Kidney (tissue), 14 donors: ENCODE measurements around the gene MED16. TPM values are rescaled to one million over a fixed set of nuclear protein-coding genes. Genes with fewer than 3 reads are reported as not detected.

ENCODE experiments used
- DNase-seq, 5 donors: peaks; one replicate each; pipeline ENCODE4 v3.0.0-alpha.2; 2013 to 2020
- FAIRE-seq: peaks from 2 replicates; lab custom pipeline; 2012; peaks lifted over from hg19 to GRCh38; lab: Jason Lieb, UNC
- H3K27ac ChIP-seq, 2 donors: one replicate each; pipeline ENCODE4 v1.7.0; 2013; ENCODE audit warnings: low read depth in 2 of 2, low read length in 2 of 2, inconsistent platforms in 1 of 2
- H3K27me3 ChIP-seq: one replicate; pipeline ENCODE4 v1.7.1; 2013; ENCODE audit warnings: low read length, inconsistent platforms; ENCODE audit not compliant: control insufficient read depth, insufficient read depth
- H3K36me3 ChIP-seq, 3 donors: one replicate each; pipeline versions ENCODE4 v1.7.0 to v1.7.1; 2013; ENCODE audit warnings: low read length in 3 of 3, control low read depth in 1 of 3, inconsistent platforms in 1 of 3; ENCODE audit not compliant: insufficient read depth in 3 of 3, control insufficient read depth in 2 of 3
- H3K4me1 ChIP-seq, 3 donors: one replicate each; pipeline versions ENCODE4 v1.7.0 to v1.7.1; 2013; ENCODE audit warnings: low read length in 3 of 3, inconsistent platforms in 1 of 3, low read depth in 1 of 3; ENCODE audit not compliant: control insufficient read depth in 2 of 3, insufficient read depth in 2 of 3
- H3K4me3 ChIP-seq, 3 donors: one replicate each; pipeline versions ENCODE4 v1.7.0 to v1.8.1; 2013; ENCODE audit warnings: low read length in 3 of 3, control low read depth in 1 of 3, inconsistent platforms in 1 of 3
- H3K9ac ChIP-seq, 3 donors: one replicate each; pipeline versions ENCODE4 v1.7.0 to v1.7.1; 2013; ENCODE audit warnings: low read length in 3 of 3, control low read depth in 1 of 3, inconsistent platforms in 1 of 3
- H3K9me3 ChIP-seq, 3 donors: one replicate each; pipeline versions ENCODE4 v1.7.0 to v1.7.1; 2013; ENCODE audit warnings: low read length in 3 of 3, control low read depth in 1 of 3, inconsistent platforms in 1 of 3; ENCODE audit not compliant: control insufficient read depth in 2 of 3, insufficient read depth in 1 of 3
- intact Hi-C: fragments of 100-400 bp; cut with DNase I; formaldehyde crosslinking; loops from one replicate; pipeline ENCODE4 v1.11.1; 2022
- polyA plus RNA-seq: library from polyadenylated mRNA; stranded (reverse); fragments of 350-450 nt; fragmentation: Illumina TruSeq; extraction: RNeasy Lipid Tissue Mini Kit (QIAGEN cat#74804); gene quantifications from one replicate; pipeline ENCODE4 v1.2.3, GENCODE V29; 2014; ENCODE audit warnings: low read depth, low replicate concordance; ENCODE audit not compliant: insufficient read depth
- total RNA-seq: library from RNA; stranded (reverse); fragmentation: NEBNext Ultra II Directional; extraction: Animal tissue kit (Norgen Biotek cat#: 25700); gene quantifications from one replicate; pipeline ENCODE4 v1.2.1, GENCODE V29; 2021
- TF ChIP-seq, protein P1 (sequence below): IDR thresholded peaks from 3 replicates; pipeline ENCODE4 v1.5.1; 2012; ENCODE audit warnings: mild to moderate bottlenecking, moderate library complexity, borderline replicate concordance; ENCODE audit not compliant: insufficient read depth; ENCODE audit errors: extremely low read depth
- donor health status: control.
- donor health status: control.
- donor health status: control.
- donor health status: control.
- donor health status: control.
- donor health status: DM: yes; HTN: yes; CAD: no.
- donor health status: Normal renal cell carcinoma (clear cell type).

Gene MED16
- total and polyA plus RNA-seq, 2 donors from 2014 or later: 56.5 to 72.1 TPM

DNA sequence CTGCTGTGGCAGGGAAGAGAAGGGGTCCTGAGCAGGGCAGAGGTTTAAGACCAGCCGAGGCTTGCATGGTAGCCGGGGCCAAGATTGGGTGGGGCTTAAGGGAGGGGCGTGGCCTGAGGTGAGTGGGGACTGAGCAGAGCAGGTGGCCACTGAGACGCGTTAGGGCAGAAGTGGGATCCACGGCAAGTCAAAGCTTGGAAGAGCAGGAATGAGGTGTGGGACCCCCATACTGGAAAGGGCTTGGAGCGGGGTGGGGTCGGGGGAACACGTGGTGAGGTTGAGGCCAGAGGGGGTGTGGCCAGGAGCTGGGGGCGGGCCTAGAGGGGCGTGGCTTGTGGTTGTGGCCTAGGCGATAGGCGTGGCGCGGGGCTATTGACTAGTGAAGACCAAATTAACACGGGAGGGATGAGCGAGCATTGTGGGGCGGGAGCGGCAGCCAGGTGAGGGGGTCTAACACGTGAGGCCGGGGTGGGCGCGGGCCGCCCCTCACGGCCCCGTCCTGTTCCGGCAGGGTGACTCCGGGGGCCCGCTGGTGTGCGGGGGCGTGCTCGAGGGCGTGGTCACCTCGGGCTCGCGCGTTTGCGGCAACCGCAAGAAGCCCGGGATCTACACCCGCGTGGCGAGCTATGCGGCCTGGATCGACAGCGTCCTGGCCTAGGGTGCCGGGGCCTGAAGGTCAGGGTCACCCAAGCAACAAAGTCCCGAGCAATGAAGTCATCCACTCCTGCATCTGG, 30.2 kb downstream of the MED16 start:
- no peak for FAIRE-seq
- no peaks in the 10 kb centered on the region for H3K9me3 ChIP-seq
- DNase-seq: peak in 4 of 5 donors; percentile 66 to 92 (median 74)
- intact Hi-C loops: no loop called here
- peaks cover 0 to 10% (median 0%) of the 10 kb centered on the region in 3 donors for H3K4me1 ChIP-seq
- H3K27me3 ChIP-seq: no peaks in the 10 kb centered on the region
- no peak overlapping the region for H3K9ac ChIP-seq
- TF ChIP-seq, protein P1, sequence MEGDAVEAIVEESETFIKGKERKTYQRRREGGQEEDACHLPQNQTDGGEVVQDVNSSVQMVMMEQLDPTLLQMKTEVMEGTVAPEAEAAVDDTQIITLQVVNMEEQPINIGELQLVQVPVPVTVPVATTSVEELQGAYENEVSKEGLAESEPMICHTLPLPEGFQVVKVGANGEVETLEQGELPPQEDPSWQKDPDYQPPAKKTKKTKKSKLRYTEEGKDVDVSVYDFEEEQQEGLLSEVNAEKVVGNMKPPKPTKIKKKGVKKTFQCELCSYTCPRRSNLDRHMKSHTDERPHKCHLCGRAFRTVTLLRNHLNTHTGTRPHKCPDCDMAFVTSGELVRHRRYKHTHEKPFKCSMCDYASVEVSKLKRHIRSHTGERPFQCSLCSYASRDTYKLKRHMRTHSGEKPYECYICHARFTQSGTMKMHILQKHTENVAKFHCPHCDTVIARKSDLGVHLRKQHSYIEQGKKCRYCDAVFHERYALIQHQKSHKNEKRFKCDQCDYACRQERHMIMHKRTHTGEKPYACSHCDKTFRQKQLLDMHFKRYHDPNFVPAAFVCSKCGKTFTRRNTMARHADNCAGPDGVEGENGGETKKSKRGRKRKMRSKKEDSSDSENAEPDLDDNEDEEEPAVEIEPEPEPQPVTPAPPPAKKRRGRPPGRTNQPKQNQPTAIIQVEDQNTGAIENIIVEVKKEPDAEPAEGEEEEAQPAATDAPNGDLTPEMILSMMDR: no peak
- no peaks in the 10 kb centered on the region for H3K36me3 ChIP-seq
- no peak overlapping the region for H3K27ac ChIP-seq
- no peak overlapping the region for H3K4me3 ChIP-seq

DNA sequence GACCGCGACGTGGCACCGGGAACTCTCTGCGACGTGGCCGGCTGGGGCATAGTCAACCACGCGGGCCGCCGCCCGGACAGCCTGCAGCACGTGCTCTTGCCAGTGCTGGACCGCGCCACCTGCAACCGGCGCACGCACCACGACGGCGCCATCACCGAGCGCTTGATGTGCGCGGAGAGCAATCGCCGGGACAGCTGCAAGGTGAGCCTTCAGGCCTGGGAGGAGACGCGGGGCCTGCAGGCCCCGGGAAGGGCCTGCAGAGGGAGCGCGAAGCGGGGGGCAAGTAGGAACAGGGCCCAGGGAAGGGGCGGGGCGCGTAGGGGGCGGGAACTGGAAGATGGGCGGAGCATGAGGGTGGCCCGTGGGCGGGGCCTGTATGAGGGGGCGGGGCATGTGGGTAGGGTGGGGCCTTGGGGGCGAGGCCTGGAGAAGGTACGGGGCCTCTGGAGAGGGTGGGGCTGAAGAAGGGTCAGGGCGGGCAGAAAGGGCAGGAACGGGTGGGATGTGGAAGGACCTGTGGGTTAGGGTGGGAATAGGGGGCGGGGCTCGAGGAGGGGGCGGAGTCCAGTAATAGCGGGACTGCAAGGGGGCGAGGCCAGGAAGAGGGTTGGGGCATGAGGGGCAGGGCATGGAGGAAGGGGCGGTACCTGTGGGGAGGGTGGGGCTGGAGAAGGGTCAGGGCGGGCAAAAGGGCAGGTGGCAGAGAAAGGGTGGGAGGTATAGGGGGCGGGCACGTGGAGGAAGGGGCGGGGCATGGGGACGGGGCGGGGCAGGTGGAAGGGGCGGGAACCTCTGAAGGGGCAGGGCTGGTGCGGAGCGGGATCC, 31.0 kb downstream of the MED16 start:
- Histone ChIP-seq H3K27me3 (no peaks in the 10 kb centered on the region), H3K9me3 (no peaks in the 10 kb centered on the region), H3K4me1 (peaks cover 0 to 10% (median 0%) of the 10 kb centered on the region in 3 donors), H3K9ac (no peak overlapping the region), H3K27ac (no peak overlapping the region), H3K4me3 (no peak overlapping the region), H3K36me3 (no peaks in the 10 kb centered on the region)
- intact Hi-C loops: no loop called here
- no peak for FAIRE-seq
- TF ChIP-seq, protein P1: no peak
- peak in 3 of 5 donors; percentile 54 to 91 (median 89) for DNase-seq

DNA sequence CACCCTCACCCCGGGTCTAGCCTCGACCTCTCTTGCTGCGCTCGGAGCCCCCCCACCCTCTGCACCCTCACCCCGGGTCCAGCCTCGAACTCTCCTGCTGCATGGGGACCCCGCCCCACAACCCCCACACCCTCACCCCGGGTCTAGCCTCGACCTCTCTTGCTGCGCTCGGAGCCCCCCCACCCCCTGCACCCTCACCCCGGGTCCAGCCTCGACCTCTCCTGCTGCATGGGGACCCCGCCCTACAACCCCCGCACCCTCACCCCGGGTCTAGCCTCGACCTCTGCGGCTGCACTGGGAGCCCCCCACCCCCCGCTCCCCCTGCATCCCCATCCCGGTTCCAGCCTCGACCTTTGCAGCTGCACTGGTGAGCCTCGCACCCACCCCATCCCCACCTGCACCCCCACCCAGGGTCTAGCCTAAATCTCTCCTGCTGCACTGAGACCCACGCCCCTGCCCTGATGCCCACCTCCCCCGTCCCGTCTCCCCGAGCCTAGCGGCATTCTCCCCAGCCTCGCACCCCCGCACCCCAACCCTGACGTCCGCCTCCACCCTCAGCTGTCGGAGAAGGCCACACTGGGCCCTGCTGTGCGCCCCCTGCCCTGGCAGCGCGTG, 31.7 kb downstream of the MED16 start:
- Histone ChIP-seq H3K27me3 (no peaks in the 10 kb centered on the region), H3K9me3 (no peaks in the 10 kb centered on the region), H3K27ac (no peak overlapping the region), H3K36me3 (no peaks in the 10 kb centered on the region), H3K4me1 (peaks cover 0 to 10% (median 0%) of the 10 kb centered on the region in 3 donors), H3K4me3 (no peak overlapping the region), H3K9ac (no peak overlapping the region)
- TF ChIP-seq, protein P1: no peak
- FAIRE-seq (no peak), DNase-seq (peak in 1 of 5 donors; percentile 78)
- intact Hi-C loops: no loop called here
